ENCODE results near the gene P2RY2.

- TF ChIP-seq EZH2 (IDR thresholded peaks at IDR 0.05) (no peak), CTCF (IDR thresholded peaks at IDR 0.05) (no peak), EZH2phosphoT487 (IDR thresholded peaks at IDR 0.05) (no peak)
Measured at GRCh38 chr11:73285721-73286120, 67.6 kb downstream of the P2RY2 start.

All from neural progenitor cell (in vitro differentiated cells).